ENCODE results near the gene HCFC1. TPM values are rescaled to one million over a fixed set of nuclear protein-coding genes. Genes with fewer than 3 reads are reported as not detected.

HCFC1 gene
- total RNA-seq, 6 experiments from 2014 or later: 52.1 to 62.1 (median 59.0) TPM

DNA sequence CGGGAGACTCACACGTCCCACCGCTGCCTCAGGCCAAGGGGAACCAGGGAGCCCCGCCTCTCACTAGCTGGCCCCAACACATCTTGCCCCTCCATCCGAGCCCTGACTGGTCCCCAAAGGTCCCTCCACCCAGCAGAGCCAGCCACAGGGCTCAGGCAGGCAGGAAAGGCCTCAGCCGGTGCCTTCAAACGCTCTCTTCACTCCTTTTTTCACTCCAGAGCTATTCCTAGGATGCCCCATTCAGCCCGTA is 44.0 kb downstream of the HCFC1 start:
- Mint-ChIP-seq H3K27ac (peak overlapping the region; percentile 87), H3K27me3 (ENCODE audit: insufficient read depth) (no peaks in the 10 kb centered on the region), H3K9me3 (no peaks in the 10 kb centered on the region), H3K36me3 (ENCODE audit: low read depth) (peaks cover 5% of the 10 kb centered on the region; the same call in 1 of the 2 replicates), H3K4me1 (ENCODE audit: low read depth) (peaks cover 25% of the 10 kb centered on the region), H3K4me3 (peak overlapping the region; percentile 83)
- no peak for DNase-seq
- no peak for TF ChIP-seq CTCF (IDR thresholded peaks at IDR 0.05)

DNA sequence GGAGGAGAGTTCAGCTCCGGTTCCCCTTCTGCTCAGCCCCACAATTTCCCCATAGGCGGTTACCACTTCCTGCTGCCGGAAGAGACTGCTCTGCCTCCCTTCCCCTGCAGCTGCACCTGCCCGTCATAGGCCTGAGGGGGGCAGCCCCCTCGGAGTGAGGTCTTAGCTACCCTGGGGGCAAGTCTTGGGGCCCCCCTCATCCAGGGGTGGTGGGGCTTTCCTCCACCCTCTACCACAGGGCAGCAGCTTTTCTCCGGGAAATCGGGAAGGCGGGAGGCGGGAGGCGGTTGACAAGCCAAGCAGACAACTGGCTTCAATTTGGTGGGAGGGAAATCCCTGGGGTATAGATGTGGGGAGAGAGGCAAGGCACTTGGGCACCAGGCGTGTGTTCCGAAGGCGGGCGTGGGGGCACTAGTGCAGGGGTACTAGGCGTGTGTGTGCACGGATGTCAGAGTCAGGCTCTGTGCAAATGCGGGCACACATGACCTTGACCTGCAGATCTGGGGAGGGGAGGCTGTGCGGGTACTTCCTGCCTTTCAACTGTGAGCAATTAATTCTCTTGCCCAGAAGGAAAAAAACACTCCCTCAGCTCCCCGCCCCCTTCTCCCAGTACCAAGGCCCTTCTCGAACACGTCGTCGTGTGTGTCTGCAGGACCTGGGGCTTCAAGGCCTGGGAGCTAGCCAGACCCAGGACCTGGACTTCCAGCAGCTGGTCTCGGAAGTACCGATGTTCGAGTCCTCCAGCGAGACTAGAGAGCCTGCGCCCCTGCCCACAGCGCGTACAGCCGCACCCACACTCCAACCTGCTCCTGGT is 44.6 kb downstream of the HCFC1 start:
- no peak for DNase-seq
- peaks cover 25% of the 10 kb centered on the region for H3K4me1 Mint-ChIP-seq (ENCODE audit: low read depth)
- H3K27me3 Mint-ChIP-seq (ENCODE audit: insufficient read depth): no peaks in the 10 kb centered on the region
- peak overlapping the region; percentile 83 for H3K4me3 Mint-ChIP-seq
- no peaks in the 10 kb centered on the region for H3K9me3 Mint-ChIP-seq
- peak overlapping the region; percentile 87 for H3K27ac Mint-ChIP-seq
- peaks cover 5% of the 10 kb centered on the region; the same call in 1 of the 2 replicates for H3K36me3 Mint-ChIP-seq (ENCODE audit: low read depth)
- TF ChIP-seq CTCF (IDR thresholded peaks at IDR 0.05): no peak

GRCh38 chrX:153926552-153926857 is 45.1 kb downstream of the HCFC1 start:
- Mint-ChIP-seq H3K4me3 (no peak overlapping the region), H3K27ac (no peak overlapping the region), H3K27me3 (ENCODE audit: insufficient read depth) (no peaks in the 10 kb centered on the region), H3K36me3 (ENCODE audit: low read depth) (peaks cover 3% of the 10 kb centered on the region; the same call in 1 of the 2 replicates), H3K9me3 (no peaks in the 10 kb centered on the region), H3K4me1 (ENCODE audit: low read depth) (peaks cover 25% of the 10 kb centered on the region)
- DNase-seq: no peak
- no peak for TF ChIP-seq CTCF (IDR thresholded peaks at IDR 0.05)

- DNase-seq: no peak
- H3K36me3 Mint-ChIP-seq (ENCODE audit: low read depth): no peaks in the 10 kb centered on the region
- H3K4me1 Mint-ChIP-seq (ENCODE audit: low read depth): peaks cover 25% of the 10 kb centered on the region
- peak within 1 kb of the TSS; percentile 83 for H3K4me3 Mint-ChIP-seq
- no peaks in the 10 kb centered on the region for H3K9me3 Mint-ChIP-seq
- no peaks in the 10 kb centered on the region for H3K27me3 Mint-ChIP-seq (ENCODE audit: insufficient read depth)
- peak within 1 kb of the TSS; percentile 87; the same call in 1 of the 2 replicates for H3K27ac Mint-ChIP-seq
- no peak for TF ChIP-seq CTCF (IDR thresholded peaks at IDR 0.05)
These were observed 45.7 kb downstream of the HCFC1 start, which contains the start of gene ARHGAP4 for GRCh38 chrX:153925739-153926551. Gene ARHGAP4, minus strand, starts transcription at chrX:153926264. Its CDS starts 62 bp downstream, at chrX:153926202.

DNA sequence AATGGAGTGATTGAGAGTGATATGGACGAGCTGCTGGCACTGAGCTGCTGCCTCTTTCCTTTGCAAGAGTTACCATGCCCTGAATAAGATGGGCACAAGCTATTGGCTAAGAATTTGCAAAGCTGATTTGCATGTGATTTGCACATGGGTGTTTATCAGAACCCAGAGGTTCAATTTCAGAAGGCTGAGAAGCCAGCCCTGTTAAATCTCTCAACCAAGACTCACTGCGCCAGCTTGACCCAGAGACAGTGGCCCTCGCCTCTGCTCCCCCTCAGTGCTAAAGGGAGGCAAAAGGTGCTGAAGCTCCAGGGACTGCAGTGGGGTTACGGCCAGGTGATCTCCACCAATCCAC is 46.3 kb downstream of the HCFC1 start:
- H3K4me3 Mint-ChIP-seq: no peak overlapping the region
- no peaks in the 10 kb centered on the region for H3K36me3 Mint-ChIP-seq (ENCODE audit: low read depth)
- peaks cover 25% of the 10 kb centered on the region for H3K4me1 Mint-ChIP-seq (ENCODE audit: low read depth)
- H3K27me3 Mint-ChIP-seq (ENCODE audit: insufficient read depth): no peaks in the 10 kb centered on the region
- no peaks in the 10 kb centered on the region for H3K9me3 Mint-ChIP-seq
- no peak for TF ChIP-seq CTCF (IDR thresholded peaks at IDR 0.05)
- no peak for DNase-seq
- H3K27ac Mint-ChIP-seq: no peak overlapping the region

Measured in HFFc6 (cell line).